Hepatocyte (in vitro differentiated cells): ENCODE results near the gene CCNF. TPM values are rescaled to one million over a fixed set of nuclear protein-coding genes. Genes with fewer than 3 reads are reported as not detected.
A peak's percentile ranks its signal among the peaks of the same experiment; 100 is the strongest.
"Not testable (repeated sequence)": the region's sequence is repeated elsewhere in the genome, so short reads cannot be mapped to it uniquely, and the experiment has no call there.

Experiments
- DNase-seq: peaks from one replicate; pipeline ENCODE4 v3.0.0-alpha.2; 2016; ENCODE audit warnings: low spot score
- H2AFZ ChIP-seq: fragments of 200-600 bp; sonication (generic); 2 replicates; pipeline ENCODE4 v1.6.0; 2016; ENCODE audit warnings: antibody characterized with exemption, mild to moderate bottlenecking
- H3K27ac ChIP-seq: fragments of 200-600 bp; sonication (generic); 2 replicates; pipeline ENCODE4 v1.5.1; 2016; ENCODE audit warnings: mild to moderate bottlenecking
- H3K27me3 ChIP-seq: fragments of 200-600 bp; sonication (generic); 2 replicates; pipeline ENCODE4 v1.6.1; 2016
- H3K36me3 ChIP-seq: fragments of 200-600 bp; sonication (generic); replicated peaks from 2 replicates; pipeline ENCODE4 v1.5.1; 2016; ENCODE audit warnings: low read depth; ENCODE audit not compliant: insufficient read depth
- H3K4me1 ChIP-seq: fragments of 200-600 bp; sonication (generic); 2 replicates; pipeline ENCODE4 v1.5.1; 2016; ENCODE audit warnings: mild to moderate bottlenecking, moderate library complexity; ENCODE audit not compliant: insufficient read depth
- H3K4me2 ChIP-seq: fragments of 200-600 bp; sonication (generic); 2 replicates; pipeline ENCODE4 v1.6.0; 2016
- H3K4me3 ChIP-seq: fragments of 200-600 bp; sonication (generic); 2 replicates; pipeline ENCODE4 v1.5.1; 2016; ENCODE audit warnings: mild to moderate bottlenecking
- H3K79me2 ChIP-seq: fragments of 200-600 bp; sonication (generic); 2 replicates; pipeline ENCODE4 v1.6.0; 2017; ENCODE audit warnings: mild to moderate bottlenecking
- H3K9me2 ChIP-seq: fragments of 200-600 bp; sonication (generic); replicated peaks from 2 replicates; pipeline ENCODE4 v1.6.0; 2017; ENCODE audit warnings: mild to moderate bottlenecking; ENCODE audit not compliant: insufficient read depth
- H3K9me3 ChIP-seq: fragments of 200-600 bp; sonication (generic); 2 replicates; pipeline ENCODE4 v1.5.1; 2016; ENCODE audit warnings: low read depth, mild to moderate bottlenecking
- H4K20me1 ChIP-seq: fragments of 200-600 bp; sonication (generic); 2 replicates; pipeline ENCODE4 v1.6.0; 2016; ENCODE audit warnings: mild to moderate bottlenecking; ENCODE audit not compliant: insufficient read depth, poor library complexity, severe bottlenecking
- CTCF ChIP-seq: fragments of 200-600 bp; sonication (generic); IDR thresholded peaks from 2 replicates; pipeline ENCODE4 v1.5.1; 2016; ENCODE audit warnings: antibody characterized with exemption, mild to moderate bottlenecking; ENCODE audit not compliant: poor library complexity
- EZH2 ChIP-seq: fragments of 200-600 bp; sonication (generic); IDR thresholded peaks from 2 replicates; pipeline ENCODE4 v1.6.1; 2016; ENCODE audit warnings: antibody characterized with exemption, mild to moderate bottlenecking, borderline replicate concordance
- EZH2phosphoT487 ChIP-seq: fragments of 200-600 bp; sonication (generic); IDR thresholded peaks from one replicate; pipeline ENCODE4 v1.6.1; 2018; ENCODE audit warnings: antibody characterized with exemption, mild to moderate bottlenecking, low read depth, moderate library complexity; ENCODE audit not compliant: unreplicated experiment, severe bottlenecking
- WGBS: methylation state at CpG from one replicate; pipeline ENCODE4 v1.1.6; 2016; ENCODE audit warnings: low lambda C conversion rate; ENCODE audit errors: missing lambda C conversion rate; 5-methylcytosine and 5-hydroxymethylcytosine counted together
- polyA plus RNA-seq: library from polyadenylated mRNA; unstranded; fragments of >200 nt; fragmentation: Nextera tagmentation; extraction: Ambion mirVana; gene quantifications from 2 replicates; pipeline ENCODE4 v1.2.1, GENCODE V29; 2016
- total RNA-seq: library from RNA; depleted of rRNA; stranded (reverse); fragments of >200 nt; gene quantifications from 2 replicates; pipeline ENCODE4 v1.2.3, GENCODE V29; 2014

CCNF gene
- total and polyA plus RNA-seq, 2 experiments from 2014 or later, result 4.7 to 6.5 TPM

- WGBS, result 73% methylated on average over 3 of the region's 3 CpGs
- H3K27me3 ChIP-seq, result no peaks in the 10 kb centered on the region
- no peaks in the 10 kb centered on the region for H3K36me3 ChIP-seq
- peaks cover 30% of the 10 kb centered on the region for H4K20me1 ChIP-seq
- H3K4me2 ChIP-seq, result peak overlapping the region; percentile 99
- H3K9me3 ChIP-seq, result no peaks in the 10 kb centered on the region
- peaks cover 68% of the 10 kb centered on the region for H3K79me2 ChIP-seq
- H3K27ac ChIP-seq, result peak overlapping the region; percentile 72
- TF ChIP-seq EZH2phosphoT487, result no peak
- TF ChIP-seq CTCF, result no peak
- no peak for TF ChIP-seq EZH2
- no peak overlapping the region for H3K4me3 ChIP-seq
- H3K9me2 ChIP-seq, result no peaks in the 10 kb centered on the region
- no peak for DNase-seq
- no peak overlapping the region for H2AFZ ChIP-seq
- H3K4me1 ChIP-seq, result peaks cover 40% of the 10 kb centered on the region
These were observed 47.5 kb downstream of the CCNF start for GRCh38 chr16:2476741-2477140.

GRCh38 chr16:2477327-2477726 is 48.1 kb downstream of the CCNF start:
- peak overlapping the region; percentile 72 for H3K27ac ChIP-seq
- H3K27me3 ChIP-seq, result no peaks in the 10 kb centered on the region
- DNase-seq, result no peak
- peaks cover 74% of the 10 kb centered on the region for H3K79me2 ChIP-seq
- peaks cover 30% of the 10 kb centered on the region for H4K20me1 ChIP-seq
- no peaks in the 10 kb centered on the region for H3K9me2 ChIP-seq
- 87% methylated on average over 3 of the region's 3 CpGs for WGBS
- peak overlapping the region; percentile 99 for H3K4me2 ChIP-seq
- TF ChIP-seq CTCF (no peak), EZH2 (no peak), EZH2phosphoT487 (no peak)
- H3K4me3 ChIP-seq, result no peak overlapping the region
- no peaks in the 10 kb centered on the region for H3K9me3 ChIP-seq
- peaks cover 34% of the 10 kb centered on the region for H3K4me1 ChIP-seq
- H2AFZ ChIP-seq, result no peak overlapping the region
- H3K36me3 ChIP-seq, result no peaks in the 10 kb centered on the region

GRCh38 chr16:2478279-2478678 is 49.0 kb downstream of the CCNF start:
- DNase-seq, result no peak
- no peaks in the 10 kb centered on the region for H3K9me3 ChIP-seq
- 91% methylated on average over 8 of the region's 8 CpGs for WGBS
- H3K27ac ChIP-seq, result no peak overlapping the region
- TF ChIP-seq CTCF (no peak), EZH2 (no peak), EZH2phosphoT487 (no peak)
- H3K9me2 ChIP-seq, result no peaks in the 10 kb centered on the region
- peaks cover 82% of the 10 kb centered on the region for H3K79me2 ChIP-seq
- H3K4me2 ChIP-seq, result peak overlapping the region; percentile 12
- H2AFZ ChIP-seq, result no peak overlapping the region
- peaks cover 32% of the 10 kb centered on the region for H4K20me1 ChIP-seq
- H3K27me3 ChIP-seq, result no peaks in the 10 kb centered on the region
- H3K36me3 ChIP-seq, result no peaks in the 10 kb centered on the region
- H3K4me3 ChIP-seq, result no peak overlapping the region
- peaks cover 33% of the 10 kb centered on the region for H3K4me1 ChIP-seq

- not testable (repeated sequence) for H3K9me3 ChIP-seq, H2AFZ ChIP-seq, H3K27ac ChIP-seq, H3K4me2 ChIP-seq, H3K4me3 ChIP-seq, DNase-seq, H3K27me3 ChIP-seq, H3K9me2 ChIP-seq, H3K36me3 ChIP-seq
- WGBS, result 95% methylated on average over 10 of the region's 10 CpGs
- Histone ChIP-seq H3K79me2 (peaks cover 84% of the 10 kb centered on the region), H3K4me1 (peaks cover 43% of the 10 kb centered on the region), H4K20me1 (peaks cover 34% of the 10 kb centered on the region)
These were observed 50.7 kb downstream of the CCNF start for GRCh38 chr16:2479996-2480395.
